IPS-18c (cell line): ENCODE results near the gene NTN4.
"Not testable (repeated sequence)": the region's sequence is repeated elsewhere in the genome, so short reads cannot be mapped to it uniquely, and the experiment has no call there.

Experiments
- H3K4me3 ChIP-seq: 2 replicates; pipeline ENCODE4 v1.7.0; 2013; ENCODE audit warnings: low read depth, mild to moderate bottlenecking, low read length, moderate library complexity; ENCODE audit not compliant: insufficient read depth
- H3K9me3 ChIP-seq: one replicate; pipeline ENCODE4 v1.6.1; 2013; ENCODE audit warnings: mild to moderate bottlenecking, low read length, moderate library complexity; ENCODE audit not compliant: control insufficient read depth, insufficient read depth

The NTN4 gene

DNA sequence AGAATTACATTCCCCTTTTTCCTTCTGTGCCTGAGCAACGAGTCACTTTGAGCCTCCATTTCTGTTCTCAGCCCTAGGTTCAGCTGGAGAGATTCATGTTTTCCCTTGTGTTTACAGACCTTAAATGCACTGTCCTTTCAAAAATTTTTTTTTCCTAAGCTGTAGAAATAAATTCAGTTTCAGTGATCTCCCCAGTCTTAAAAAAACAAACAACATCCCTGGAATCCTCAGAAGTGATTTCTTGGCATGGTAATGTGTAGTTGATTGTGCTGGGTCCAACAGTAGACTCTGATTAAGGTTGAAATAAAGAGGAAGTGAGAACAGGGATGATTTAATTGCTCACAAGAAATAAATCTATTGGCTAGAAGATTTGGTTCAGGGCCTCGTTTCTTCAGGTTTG lies 89.3 kb downstream of the NTN4 start:
- no peaks in the 10 kb centered on the region for H3K9me3 ChIP-seq
- no peak overlapping the region for H3K4me3 ChIP-seq

DNA sequence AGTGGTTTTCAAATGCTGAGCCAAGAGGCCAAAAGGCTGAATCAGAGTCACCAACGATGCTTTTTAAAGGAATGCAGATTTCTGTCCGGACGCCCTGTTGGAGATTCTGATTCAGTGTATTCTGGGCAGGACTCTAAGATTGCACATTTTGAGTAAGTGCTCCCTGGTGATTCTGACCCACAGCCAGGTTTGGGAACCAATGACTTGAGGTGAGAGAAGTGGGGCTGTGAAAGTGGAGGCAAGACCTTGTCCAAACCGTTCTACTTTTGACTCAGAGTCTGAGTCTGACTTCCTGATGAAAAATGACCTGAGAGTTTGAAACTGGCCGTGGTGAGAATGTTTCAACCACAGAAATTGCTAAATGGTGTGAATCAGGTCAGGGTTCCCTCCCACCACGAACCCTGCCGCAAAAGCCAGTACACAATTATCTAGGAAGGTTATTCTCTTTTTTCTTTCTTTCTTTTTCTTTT lies 90.2 kb downstream of the NTN4 start:
- Histone ChIP-seq H3K9me3 (no peaks in the 10 kb centered on the region), H3K4me3 (no peak overlapping the region)

DNA sequence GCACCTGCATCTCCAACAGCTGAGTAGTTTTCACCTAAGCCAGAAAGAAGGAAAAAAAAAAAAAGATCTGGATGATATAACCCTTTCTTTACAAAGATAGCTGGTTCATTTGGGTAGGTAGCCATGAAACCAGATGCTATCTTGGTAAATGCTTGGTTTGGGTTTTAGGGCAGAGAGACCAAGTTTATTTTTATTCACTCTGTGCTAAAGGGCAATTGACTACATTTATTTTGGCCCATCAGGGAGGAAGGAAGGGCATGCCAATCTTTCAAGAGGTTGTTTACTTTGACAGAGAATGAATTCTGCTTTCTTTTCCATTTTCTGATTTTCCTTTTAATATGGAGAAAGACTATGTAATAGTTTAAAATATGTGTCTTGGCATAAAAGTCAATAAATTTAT lies 91.0 kb downstream of the NTN4 start:
- no peak overlapping the region for H3K4me3 ChIP-seq

DNA sequence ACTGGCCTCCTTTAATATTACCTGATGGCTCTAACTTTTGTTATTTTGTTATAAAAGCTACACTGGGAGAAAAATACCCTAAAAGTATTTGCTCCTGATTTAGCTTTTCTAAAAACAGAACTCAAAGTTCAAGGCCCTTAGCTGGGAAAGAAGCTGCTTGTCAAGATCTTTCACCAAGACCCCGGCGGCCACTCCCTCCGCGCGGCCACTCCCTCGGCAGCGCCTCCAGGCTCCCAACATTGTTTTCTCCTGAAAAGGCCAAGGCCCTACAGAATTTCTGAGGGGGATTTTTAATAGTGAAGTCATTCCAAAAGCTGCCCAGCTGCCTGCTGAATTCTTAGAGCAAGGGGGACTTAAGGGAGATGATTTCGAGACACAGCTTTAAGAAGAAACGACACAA lies 96.4 kb downstream of the NTN4 start:
- no peak overlapping the region for H3K4me3 ChIP-seq
- no peaks in the 10 kb centered on the region for H3K9me3 ChIP-seq

More for the DNA sequence above, 91.0 kb downstream of the NTN4 start:
- H3K9me3 ChIP-seq = no peaks in the 10 kb centered on the region

DNA sequence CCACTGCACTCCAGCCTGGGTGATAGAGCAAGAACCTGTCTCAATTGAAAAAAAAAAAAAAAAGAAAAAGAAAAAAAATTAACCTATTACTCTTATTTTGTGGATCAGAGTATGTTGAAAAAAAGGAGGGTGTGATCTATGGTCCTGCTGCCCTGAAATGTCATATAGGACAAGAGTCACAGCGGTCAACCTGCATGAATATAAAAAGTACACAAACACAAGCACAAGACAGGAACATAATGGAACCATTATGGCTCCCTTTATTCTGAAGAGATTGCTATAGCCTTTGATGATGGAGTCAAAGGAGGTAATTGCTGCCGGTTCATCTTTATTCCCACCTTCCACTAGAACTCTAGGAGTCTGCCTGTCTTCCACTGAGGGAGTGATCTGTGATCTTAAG lies 96.9 kb downstream of the NTN4 start:
- no peak overlapping the region for H3K4me3 ChIP-seq
- no peaks in the 10 kb centered on the region for H3K9me3 ChIP-seq

DNA sequence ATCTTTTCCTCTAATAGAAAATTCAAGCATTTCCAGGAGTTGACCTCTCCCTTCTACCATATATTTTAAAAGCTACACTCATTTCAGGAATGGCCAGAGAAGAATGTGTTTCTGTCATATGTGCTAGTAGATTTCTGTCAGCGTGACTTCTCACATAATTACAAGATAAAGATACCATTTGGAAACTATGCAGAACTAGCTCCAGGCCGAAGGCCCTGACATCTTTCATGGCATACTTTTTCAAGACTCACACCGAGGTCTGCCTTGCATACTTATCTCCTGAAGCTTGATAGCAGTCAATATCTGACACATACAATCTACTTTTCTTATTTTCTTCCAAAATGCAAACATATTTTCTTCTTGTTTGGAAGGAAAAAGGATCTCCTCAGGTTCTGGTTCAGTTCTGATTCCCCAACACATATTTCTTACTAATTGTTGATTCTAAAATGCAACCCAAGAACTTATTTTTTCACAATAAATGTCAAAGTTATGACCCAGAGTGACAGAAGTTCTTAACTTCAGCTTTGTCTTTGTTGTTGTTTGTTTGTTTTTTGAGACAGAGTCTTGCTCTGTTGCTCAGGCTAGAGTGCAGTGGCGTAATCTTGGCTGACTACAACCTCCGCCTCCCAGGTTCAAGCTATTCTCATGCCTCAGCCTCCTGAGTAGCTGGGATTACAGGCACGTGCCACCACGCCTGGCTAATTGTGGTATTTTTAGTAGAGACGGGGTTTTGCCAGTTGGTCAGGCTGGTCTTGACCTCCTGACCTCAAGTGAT lies 99.5 kb downstream of the NTN4 start:
- Histone ChIP-seq H3K9me3 (no peaks in the 10 kb centered on the region), H3K4me3 (no peak overlapping the region)

DNA sequence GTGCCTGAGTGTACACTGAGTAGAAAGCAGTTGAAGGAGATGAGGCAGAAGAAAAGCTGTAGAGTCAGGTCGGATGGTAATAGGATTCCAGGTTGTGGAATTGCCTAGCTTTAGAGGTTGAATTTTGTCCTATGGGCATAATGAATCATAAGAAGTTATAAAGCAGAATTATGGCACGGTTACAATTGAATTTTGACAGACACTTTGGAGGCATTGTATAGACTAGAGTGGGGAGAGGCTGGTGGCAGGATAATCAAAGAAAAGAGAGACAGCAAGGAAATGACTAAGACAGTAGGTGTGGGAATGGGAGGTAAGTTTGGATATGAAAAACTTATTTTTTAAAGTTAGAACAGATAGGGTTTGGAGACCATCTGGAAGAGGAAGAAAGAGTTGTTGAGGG lies 102.6 kb downstream of the NTN4 start:
- Histone ChIP-seq H3K9me3 (no peaks in the 10 kb centered on the region), H3K4me3 (no peak overlapping the region)

DNA sequence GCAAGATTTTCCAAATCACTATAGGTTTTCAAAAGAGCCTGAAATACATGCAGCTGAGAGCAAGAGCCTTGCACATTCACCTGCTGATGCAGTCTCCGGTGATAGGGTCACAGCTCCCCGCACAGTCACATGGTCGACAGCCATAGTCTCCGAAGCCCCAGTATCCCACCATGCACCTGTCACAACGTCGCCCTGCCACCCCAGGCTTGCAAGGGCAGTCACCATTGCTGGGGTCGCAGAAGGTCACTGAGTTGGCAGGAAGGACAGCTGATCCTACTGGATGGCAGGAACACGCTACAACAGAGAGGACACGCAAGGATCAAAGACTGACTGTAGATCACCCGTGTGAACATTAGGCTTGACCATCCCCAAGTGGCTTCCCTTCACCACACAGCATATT lies 107.1 kb downstream of the NTN4 start:
- Histone ChIP-seq H3K4me3 (no peak overlapping the region), H3K9me3 (no peaks in the 10 kb centered on the region)

DNA sequence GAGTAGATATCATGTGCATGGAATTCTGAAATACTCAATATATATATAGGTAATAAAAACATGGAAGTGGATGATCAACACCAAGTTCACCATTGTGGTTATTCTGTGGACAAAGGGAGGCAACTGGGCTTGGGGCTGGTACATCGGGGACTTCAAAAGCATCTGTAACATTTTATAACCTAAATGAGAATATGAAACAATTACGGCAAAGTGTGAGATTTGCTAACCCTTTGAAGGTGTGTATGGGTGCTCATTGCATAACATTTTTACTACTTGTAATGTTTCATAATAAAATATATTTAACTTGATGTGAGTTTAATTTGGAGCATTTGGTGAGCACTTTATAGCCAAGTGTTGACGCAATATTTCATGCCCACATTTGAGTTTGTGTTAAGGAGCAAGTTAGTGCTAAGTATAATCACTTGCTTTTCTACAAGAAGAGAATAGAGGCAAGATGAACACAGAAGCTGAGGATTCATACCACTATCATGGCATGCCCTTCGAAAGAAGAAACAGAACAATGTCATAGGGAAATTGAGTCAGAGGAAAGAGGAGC lies 109.3 kb downstream of the NTN4 start:
- Histone ChIP-seq H3K4me3 (no peak overlapping the region), H3K9me3 (no peaks in the 10 kb centered on the region)

DNA sequence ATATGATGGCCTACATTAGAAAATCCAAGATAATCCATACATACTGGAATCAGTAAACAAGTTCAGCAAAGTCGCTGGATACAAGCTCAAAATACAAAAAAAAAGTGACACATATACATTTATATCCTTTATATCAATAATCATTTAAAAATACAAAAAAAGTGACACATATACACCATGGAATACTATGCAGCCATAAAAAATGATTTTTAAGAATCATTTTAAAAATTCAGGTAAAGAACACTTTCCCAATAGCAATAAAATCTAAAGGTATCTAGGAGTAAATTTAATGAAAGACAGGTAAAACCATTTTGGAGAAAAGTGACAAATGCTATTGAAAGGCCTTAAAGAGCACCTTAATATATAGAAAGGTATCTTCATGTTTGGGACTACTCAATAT lies 111.9 kb downstream of the NTN4 start:
- Histone ChIP-seq H3K9me3 (no peaks in the 10 kb centered on the region), H3K4me3 (no peak overlapping the region)

DNA sequence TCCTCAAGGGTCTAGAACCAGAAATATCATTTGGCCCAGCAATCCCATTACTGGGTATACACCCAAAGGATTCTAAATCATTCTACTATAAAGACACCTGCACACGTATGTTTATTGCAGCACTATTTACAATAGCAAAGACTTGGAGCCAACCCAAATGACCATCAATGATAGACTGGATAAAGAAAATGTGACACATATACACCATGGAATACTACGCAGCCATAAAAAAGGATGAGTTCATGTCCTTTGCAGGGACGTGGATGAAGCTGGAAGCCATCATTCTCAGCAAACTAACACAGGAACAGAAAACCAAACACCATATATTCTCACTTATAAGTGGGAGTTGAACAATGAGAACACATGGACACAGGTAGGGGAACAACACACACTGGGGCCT lies 112.8 kb downstream of the NTN4 start:
- not testable (repeated sequence) for H3K9me3 ChIP-seq, H3K4me3 ChIP-seq

DNA sequence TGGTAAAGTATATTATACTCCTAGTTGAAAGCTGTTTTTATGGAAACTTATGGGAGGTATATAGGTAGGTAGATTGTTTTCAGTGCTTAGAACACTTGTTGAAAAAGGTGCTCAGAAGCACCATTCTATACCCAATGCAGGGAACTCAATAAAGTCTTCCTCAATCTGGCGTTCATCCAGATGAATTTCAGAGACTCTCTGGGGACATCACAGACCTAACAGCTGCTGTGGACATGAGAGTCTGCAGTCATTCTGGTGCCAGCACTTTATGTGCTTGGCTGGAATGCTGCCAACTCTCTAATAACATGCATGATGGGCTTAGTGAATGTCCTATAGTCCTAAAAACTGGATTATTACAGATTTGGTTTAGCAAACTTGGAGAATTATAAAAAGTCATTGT lies 115.9 kb downstream of the NTN4 start:
- H3K4me3 ChIP-seq = no peak overlapping the region
- H3K9me3 ChIP-seq = no peaks in the 10 kb centered on the region

DNA sequence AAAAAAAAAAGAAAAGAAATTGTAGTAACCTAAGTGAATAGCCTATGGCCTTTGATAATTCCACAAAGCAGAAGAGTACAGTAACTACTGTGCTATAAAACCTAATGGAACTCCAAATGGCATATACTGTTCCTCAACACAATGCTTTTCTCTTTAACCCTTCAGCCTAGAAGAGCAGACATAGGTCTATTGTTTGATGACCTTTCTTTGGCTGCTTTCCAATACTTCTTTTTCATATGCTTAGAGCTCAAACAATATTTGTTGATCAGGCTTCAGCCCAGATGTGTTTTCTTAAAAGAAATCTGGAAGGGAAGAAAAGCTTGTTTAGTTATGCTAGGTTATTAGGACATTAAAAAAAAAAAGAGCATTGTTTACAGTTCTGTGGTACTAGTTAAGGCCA lies 116.4 kb downstream of the NTN4 start:
- Histone ChIP-seq H3K9me3 (no peaks in the 10 kb centered on the region), H3K4me3 (no peak overlapping the region)

DNA sequence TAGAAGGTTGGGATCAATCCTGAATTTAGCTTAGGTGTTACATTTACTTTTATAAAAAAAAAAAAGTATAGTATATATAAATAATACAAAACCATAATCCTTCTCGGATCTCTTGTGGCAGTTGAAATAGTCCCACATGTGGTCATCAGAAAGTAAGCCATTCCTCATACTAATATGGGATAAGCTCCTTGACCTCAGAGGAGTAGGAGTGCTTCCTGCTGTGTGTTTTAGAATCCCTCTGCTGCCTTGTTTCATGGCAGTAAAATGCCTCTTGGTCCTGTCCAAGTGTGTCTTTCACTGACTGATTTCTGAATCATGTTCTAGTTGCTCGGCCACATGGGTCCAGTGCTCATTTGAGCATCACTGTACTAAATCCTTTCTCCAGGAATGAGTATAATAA lies 117.0 kb downstream of the NTN4 start:
- H3K4me3 ChIP-seq = no peak overlapping the region
- no peaks in the 10 kb centered on the region for H3K9me3 ChIP-seq

DNA sequence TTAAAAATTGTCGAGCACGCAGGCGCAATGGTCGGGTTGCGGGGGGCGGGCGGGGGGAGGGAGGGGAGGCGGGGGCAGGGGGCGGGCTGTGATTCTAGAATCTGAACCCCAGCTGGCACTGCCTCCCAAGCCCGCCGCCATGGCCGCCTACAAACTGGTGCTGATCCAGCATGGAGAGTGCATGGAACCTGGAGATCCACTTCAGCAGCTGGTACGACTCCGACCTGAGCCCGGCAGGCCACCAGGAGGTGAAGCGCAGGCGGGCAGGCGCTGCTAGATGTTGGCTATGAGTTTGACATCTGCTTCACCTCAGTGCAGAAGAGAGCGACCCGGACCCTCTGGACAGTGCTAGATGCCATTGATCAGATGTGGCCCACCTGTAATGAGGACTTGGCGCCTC lies 118.4 kb downstream of the NTN4 start:
- Histone ChIP-seq H3K4me3 (no peak overlapping the region), H3K9me3 (no peaks in the 10 kb centered on the region)

DNA sequence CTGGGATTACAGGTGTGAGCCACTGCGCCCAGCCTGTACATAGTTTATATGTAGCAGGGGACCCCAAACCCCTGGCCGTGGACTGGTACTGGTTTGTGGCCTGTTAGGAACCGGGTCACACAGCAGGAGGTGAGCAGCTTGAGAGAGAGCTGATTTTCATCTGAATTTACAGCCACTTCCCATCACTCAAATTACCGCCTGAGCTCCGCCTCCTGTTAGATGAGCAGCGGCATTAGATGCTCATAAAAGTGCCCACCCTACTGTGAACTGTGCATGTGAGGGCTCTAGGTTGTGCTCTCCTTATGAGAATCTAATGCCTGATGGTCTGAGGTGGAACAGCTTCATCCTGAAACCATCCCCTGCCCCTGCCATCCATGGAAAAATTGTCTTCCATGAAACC lies 119.3 kb downstream of the NTN4 start:
- no peak overlapping the region for H3K4me3 ChIP-seq
- H3K9me3 ChIP-seq = no peaks in the 10 kb centered on the region

DNA sequence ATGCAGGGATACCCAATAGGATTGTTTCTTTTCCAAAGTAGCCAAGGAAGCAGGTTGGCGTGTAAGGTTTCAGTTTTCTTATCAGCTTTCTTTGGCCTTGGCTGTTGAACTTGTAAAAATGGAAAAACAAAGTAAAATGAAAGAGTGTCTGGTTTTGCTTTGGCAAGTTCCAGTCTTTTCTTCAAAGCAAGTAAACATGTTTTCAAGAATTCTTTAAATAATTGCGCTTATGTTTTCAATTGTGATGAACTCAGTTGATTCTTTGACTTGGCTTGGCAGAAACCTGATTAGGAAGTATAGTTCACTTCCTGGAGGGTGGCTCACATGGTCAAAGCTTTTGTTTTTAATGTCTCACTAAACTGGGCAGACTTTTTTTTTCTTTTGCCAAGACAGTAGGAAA lies 127.0 kb downstream of the NTN4 start:
- Histone ChIP-seq H3K9me3 (no peaks in the 10 kb centered on the region), H3K4me3 (no peak overlapping the region)

DNA sequence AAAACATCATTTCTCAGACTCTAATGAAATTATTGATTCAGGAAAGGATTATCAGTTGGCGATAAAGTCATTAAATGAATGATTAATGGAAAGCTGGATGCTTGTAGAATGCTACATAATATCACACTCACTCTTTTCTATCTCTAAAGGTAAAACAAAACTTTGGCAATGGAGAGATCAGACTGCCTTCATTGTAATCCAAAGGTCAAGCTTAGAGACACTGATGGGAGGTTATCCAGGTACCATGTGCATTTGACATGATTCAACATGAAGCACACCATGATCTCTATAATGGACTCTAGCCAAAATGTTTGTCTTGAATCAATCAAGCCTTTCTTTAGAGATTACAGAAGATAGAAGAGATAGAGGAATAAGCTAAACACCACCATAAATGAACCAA lies 129.2 kb downstream of the NTN4 start:
- Histone ChIP-seq H3K4me3 (no peak overlapping the region), H3K9me3 (no peaks in the 10 kb centered on the region)

DNA sequence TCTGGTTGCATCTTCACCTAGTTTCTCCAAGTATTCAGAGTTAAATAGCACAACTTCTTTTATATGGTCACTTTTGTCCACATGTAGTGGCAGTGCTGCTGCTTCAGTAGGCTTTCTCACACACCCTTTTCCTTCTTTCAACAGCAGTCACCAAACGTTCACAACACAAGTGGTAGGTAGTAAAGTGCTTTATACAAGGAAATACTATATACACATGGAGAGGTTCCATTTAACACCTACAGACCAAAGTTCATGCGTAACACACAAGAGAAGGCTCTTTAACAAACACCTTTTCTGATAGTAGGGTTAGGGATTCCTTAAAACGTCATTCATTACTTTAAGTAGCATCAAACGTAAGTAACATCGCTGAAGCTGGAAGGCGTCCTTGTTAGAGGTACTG lies 132.2 kb downstream of the NTN4 start:
- Histone ChIP-seq H3K9me3 (no peaks in the 10 kb centered on the region), H3K4me3 (no peak overlapping the region)
